Measurements from ENCODE around the gene ENOSF1. TPM values are rescaled to one million over a fixed set of nuclear protein-coding genes. Genes with fewer than 3 reads are reported as not detected.

Gene ENOSF1
- total RNA-seq, 1 experiment from 2014 or later = 48.7 TPM

DNA sequence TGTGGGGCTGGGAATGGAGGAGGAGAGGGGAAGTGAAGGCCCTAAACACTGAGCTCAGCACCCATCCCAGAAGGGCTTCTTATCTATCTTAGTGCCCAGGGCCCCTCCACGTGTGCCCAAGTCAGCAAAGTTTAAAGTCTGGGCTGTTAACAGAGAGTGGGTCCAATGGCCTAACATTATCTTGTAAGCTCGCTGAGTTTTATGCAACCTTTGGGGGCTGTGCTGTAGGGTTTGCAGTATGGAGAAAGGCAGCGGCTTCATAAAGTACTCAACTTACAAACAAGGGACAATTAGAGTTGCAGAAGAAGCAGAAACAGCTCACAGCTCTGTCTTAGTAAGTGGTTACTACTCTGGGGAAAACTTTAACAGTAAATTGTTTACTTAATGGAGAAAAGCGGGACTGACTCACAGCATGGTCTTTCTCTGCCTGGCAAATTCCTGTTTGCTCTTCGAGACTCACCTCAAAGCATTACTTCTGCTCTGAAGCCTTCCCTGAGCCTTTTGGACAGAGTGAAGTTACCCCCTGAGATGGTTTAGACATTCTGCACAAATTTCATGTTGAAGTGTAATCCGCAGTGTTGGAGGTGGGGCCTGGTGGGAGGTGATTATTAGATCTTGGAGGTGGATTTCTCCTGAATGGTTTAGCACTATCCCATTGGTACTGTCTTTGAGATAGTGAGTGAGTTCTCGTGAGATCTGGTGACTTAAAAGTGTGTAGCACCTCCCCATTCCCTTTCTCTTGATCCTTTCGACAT is 9.0 kb downstream of the ENOSF1 start:
- H3K4me2 ChIP-seq = peak overlapping the region; percentile 39

GRCh38 chr18:697800-698199 is 14.6 kb downstream of the ENOSF1 start:
- H3K9me3 ChIP-seq (ENCODE audit: insufficient read depth, low read depth) = no peaks in the 10 kb centered on the region
- no peaks in the 10 kb centered on the region for H3K27me3 ChIP-seq (ENCODE audit: insufficient read depth, low read depth)
- peaks cover 11% of the 10 kb centered on the region; the same call in 1 of the 2 replicates for H3F3A ChIP-seq (ENCODE audit: insufficient read depth, low read depth)
- peaks cover 7% of the 10 kb centered on the region for H3K4me1 ChIP-seq (replicated peaks; ENCODE audit: insufficient read depth)
- H4K20me1 ChIP-seq (ENCODE audit: insufficient read depth) = peaks cover 8% of the 10 kb centered on the region
- no peak for TF ChIP-seq EZH2 (IDR thresholded peaks at IDR 0.05; ENCODE audit: low read depth)
- TF ChIP-seq CTCF (conservative IDR thresholded peaks at IDR 0.05) = no peak
- H3K27ac ChIP-seq = no peak overlapping the region
- no peak overlapping the region for H3K4me2 ChIP-seq
- ChIA-PET CTCF (no interaction called here), POLR2A (ENCODE audit: unreplicated experiment) (no interaction called here)
- H3K36me3 ChIP-seq (ENCODE audit: low read depth) = peaks cover 4% of the 10 kb centered on the region; the same call in 1 of the 2 replicates
- intact Hi-C loops (cut with micrococcal nuclease; ENCODE audit: unreplicated experiment) = no loop called here
- no TSS peak for BruUV-seq (replicated peaks)
- no peaks in the 10 kb centered on the region for H3K9me2 ChIP-seq (ENCODE audit: insufficient read depth)
- no peak overlapping the region for H2AFZ ChIP-seq
- peaks cover 10% of the 10 kb centered on the region; the same call in 1 of the 2 replicates for H3K79me2 ChIP-seq (ENCODE audit: low read depth)
- DNase-seq = no peak
- no peak overlapping the region for H3K4me3 ChIP-seq

More for the DNA sequence above, 9.0 kb downstream of the ENOSF1 start:
- Histone ChIP-seq H3K4me1 (replicated peaks; ENCODE audit: insufficient read depth) (peaks cover 23% of the 10 kb centered on the region), H3K4me3 (no peak overlapping the region), H3K9me3 (ENCODE audit: insufficient read depth, low read depth) (no peaks in the 10 kb centered on the region), H3K27me3 (ENCODE audit: insufficient read depth, low read depth) (no peaks in the 10 kb centered on the region), H3K36me3 (ENCODE audit: low read depth) (0 out of 2 replicates have a peak, but pooled peaks cover 18% of the 10 kb centered on the region), H3K9me2 (ENCODE audit: insufficient read depth) (no peaks in the 10 kb centered on the region), H3K27ac (peak overlapping the region; percentile 73), H3K79me2 (ENCODE audit: low read depth) (peaks cover 17% of the 10 kb centered on the region; the same call in 1 of the 2 replicates), H3F3A (ENCODE audit: insufficient read depth, low read depth) (peaks cover 25% of the 10 kb centered on the region), H2AFZ (no peak overlapping the region), H4K20me1 (ENCODE audit: insufficient read depth) (no peaks in the 10 kb centered on the region)
- ChIA-PET CTCF (interaction anchor here (0.9 to 1.0 kb wide), 2 partner anchors 9 to 136 kb away, joined by 3 to 4 read pairs; partner anchors contain the start of gene ENOSF1), POLR2A (ENCODE audit: unreplicated experiment) (interaction anchor here (0.7 kb wide), 1 partner anchor 44 kb away, joined by 6 read pairs; no protein-coding TSS in a partner anchor)
- peak in 1 of 2 experiments; percentile 57 for DNase-seq
- no TSS peak for BruUV-seq (replicated peaks)
- intact Hi-C loops (cut with micrococcal nuclease; ENCODE audit: unreplicated experiment) = no loop called here
- TF ChIP-seq CTCF (conservative IDR thresholded peaks at IDR 0.05) (no peak), EZH2 (IDR thresholded peaks at IDR 0.05; ENCODE audit: low read depth) (no peak)

DNA sequence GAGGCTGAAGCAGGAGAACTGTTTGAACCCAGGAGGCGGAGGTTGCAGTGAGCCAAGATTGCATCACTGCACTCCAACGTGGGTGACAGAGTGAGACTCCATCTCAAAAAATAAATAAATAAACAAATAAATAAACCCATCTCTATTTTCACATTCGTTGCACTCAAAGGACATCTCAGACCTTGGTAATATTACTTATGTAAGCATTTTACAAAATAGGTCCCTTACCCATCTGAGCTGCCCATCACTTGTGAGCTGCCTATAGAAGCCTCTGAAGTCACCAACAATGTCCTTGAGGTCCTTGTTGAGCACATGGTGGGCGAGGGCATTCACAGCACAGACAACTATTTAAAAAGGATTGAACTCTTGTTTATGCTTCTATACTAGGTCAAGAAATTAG is 15.4 kb downstream of the ENOSF1 start:
- Histone ChIP-seq H3K36me3 (ENCODE audit: low read depth) (peaks cover 12% of the 10 kb centered on the region; the same call in 1 of the 2 replicates), H3F3A (ENCODE audit: insufficient read depth, low read depth) (peaks cover 6% of the 10 kb centered on the region; the same call in 1 of the 2 replicates), H3K27me3 (ENCODE audit: insufficient read depth, low read depth) (no peaks in the 10 kb centered on the region), H3K9me3 (ENCODE audit: insufficient read depth, low read depth) (no peaks in the 10 kb centered on the region), H3K79me2 (ENCODE audit: low read depth) (peaks cover 10% of the 10 kb centered on the region; the same call in 1 of the 2 replicates), H3K4me1 (replicated peaks; ENCODE audit: insufficient read depth) (no peaks in the 10 kb centered on the region), H3K4me3 (no peak overlapping the region), H3K4me2 (no peak overlapping the region), H4K20me1 (ENCODE audit: insufficient read depth) (peaks cover 8% of the 10 kb centered on the region), H3K9me2 (ENCODE audit: insufficient read depth) (no peaks in the 10 kb centered on the region), H3K27ac (no peak overlapping the region), H2AFZ (no peak overlapping the region)
- TF ChIP-seq CTCF (conservative IDR thresholded peaks at IDR 0.05) (no peak), EZH2 (IDR thresholded peaks at IDR 0.05; ENCODE audit: low read depth) (no peak)
- POLR2A ChIA-PET (ENCODE audit: unreplicated experiment) = no interaction called here
- no TSS peak for BruUV-seq (replicated peaks)
- no peak for DNase-seq
- CTCF ChIA-PET = no interaction called here
- intact Hi-C loops (cut with micrococcal nuclease; ENCODE audit: unreplicated experiment) = no loop called here
